ENCODE measurements around the gene TBX19. TPM values are rescaled to one million over a fixed set of nuclear protein-coding genes. Genes with fewer than 3 reads are reported as not detected.

Gene TBX19
- total RNA-seq, 3 donors from 2014 or later (not counting 1 experiment from before 2014, with no cell fraction given): 5.2 to 7.2 (median 5.3) TPM

- Histone ChIP-seq H3K27ac (ENCODE audit: low read length) (no peak overlapping the region), H3K4me3 (ENCODE audit: low read length) (no peak overlapping the region), H3K36me3 (ENCODE audit: control insufficient read depth, insufficient read depth, low read length) (peaks cover 7% of the 10 kb centered on the region), H3K27me3 (ENCODE audit: control insufficient read depth, insufficient read depth, low read length) (no peaks in the 10 kb centered on the region), H3K9me3 (ENCODE audit: control insufficient read depth, insufficient read depth, low read length) (peaks cover 2% of the 10 kb centered on the region), H3K4me1 (ENCODE audit: control insufficient read depth, insufficient read depth, low read length) (no peaks in the 10 kb centered on the region)
- Mint-ChIP-seq H3K27ac (no peak overlapping the region), H3K4me3 (no peak overlapping the region), H3K4me1 (peaks cover 2% of the 10 kb centered on the region in 2 donors), H3K27me3 (ENCODE audit: low read depth in 2 of 2) (no peaks in the 10 kb centered on the region), H3K9me3 (no peaks in the 10 kb centered on the region), H3K36me3 (no peaks in the 10 kb centered on the region)
- WGBS (ENCODE audit: insufficient coverage): 84% methylated on average over 6 of the region's 6 CpGs
- TF ChIP-seq, protein P1, sequence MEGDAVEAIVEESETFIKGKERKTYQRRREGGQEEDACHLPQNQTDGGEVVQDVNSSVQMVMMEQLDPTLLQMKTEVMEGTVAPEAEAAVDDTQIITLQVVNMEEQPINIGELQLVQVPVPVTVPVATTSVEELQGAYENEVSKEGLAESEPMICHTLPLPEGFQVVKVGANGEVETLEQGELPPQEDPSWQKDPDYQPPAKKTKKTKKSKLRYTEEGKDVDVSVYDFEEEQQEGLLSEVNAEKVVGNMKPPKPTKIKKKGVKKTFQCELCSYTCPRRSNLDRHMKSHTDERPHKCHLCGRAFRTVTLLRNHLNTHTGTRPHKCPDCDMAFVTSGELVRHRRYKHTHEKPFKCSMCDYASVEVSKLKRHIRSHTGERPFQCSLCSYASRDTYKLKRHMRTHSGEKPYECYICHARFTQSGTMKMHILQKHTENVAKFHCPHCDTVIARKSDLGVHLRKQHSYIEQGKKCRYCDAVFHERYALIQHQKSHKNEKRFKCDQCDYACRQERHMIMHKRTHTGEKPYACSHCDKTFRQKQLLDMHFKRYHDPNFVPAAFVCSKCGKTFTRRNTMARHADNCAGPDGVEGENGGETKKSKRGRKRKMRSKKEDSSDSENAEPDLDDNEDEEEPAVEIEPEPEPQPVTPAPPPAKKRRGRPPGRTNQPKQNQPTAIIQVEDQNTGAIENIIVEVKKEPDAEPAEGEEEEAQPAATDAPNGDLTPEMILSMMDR (IDR thresholded peaks at IDR 0.05): no peak
- intact Hi-C loops (cut with micrococcal nuclease): no loop called here
- ATAC-seq (no peak), DNase-seq (no peak)
Observed at GRCh38 chr1:168266644-168267186, 14.0 kb upstream of the TBX19 start.

DNA sequence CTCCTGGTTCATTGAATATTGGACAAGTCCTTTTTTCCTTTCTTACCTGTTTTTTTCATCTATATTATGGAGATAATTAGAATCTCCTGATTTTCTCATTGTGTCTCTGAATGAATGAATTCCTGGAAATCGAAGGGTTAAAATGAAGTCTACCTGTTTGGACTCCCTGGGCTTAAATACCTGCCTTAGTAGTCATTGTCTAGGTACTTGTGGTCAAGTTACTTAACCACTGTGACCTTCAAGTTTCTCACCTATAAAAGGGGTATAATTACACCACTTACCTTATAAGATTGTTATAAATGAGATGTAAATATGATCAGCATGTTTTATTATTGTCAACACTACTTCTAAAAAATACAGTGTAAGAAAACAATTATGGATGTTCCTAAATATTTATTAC, 9.0 kb upstream of the TBX19 start:
- no peaks in the 10 kb centered on the region for H3K36me3 Mint-ChIP-seq
- H3K4me1 Mint-ChIP-seq: peaks cover 13 to 16% of the 10 kb centered on the region in 2 donors
- no peaks in the 10 kb centered on the region for H3K27me3 ChIP-seq (ENCODE audit: control insufficient read depth, insufficient read depth, low read length)
- no peaks in the 10 kb centered on the region for H3K4me1 ChIP-seq (ENCODE audit: control insufficient read depth, insufficient read depth, low read length)
- H3K4me3 Mint-ChIP-seq: no peak overlapping the region
- ATAC-seq (no peak), DNase-seq (no peak)
- no peaks in the 10 kb centered on the region for H3K9me3 Mint-ChIP-seq
- H3K4me3 ChIP-seq (ENCODE audit: low read length): no peak overlapping the region
- H3K27me3 Mint-ChIP-seq (ENCODE audit: low read depth in 2 of 2): no peaks in the 10 kb centered on the region
- intact Hi-C loops (cut with micrococcal nuclease): no loop called here
- WGBS (ENCODE audit: insufficient coverage): 100% methylated on average over 1 of the region's 1 CpG
- no peaks in the 10 kb centered on the region for H3K9me3 ChIP-seq (ENCODE audit: control insufficient read depth, insufficient read depth, low read length)
- H3K36me3 ChIP-seq (ENCODE audit: control insufficient read depth, insufficient read depth, low read length): no peaks in the 10 kb centered on the region
- no peak overlapping the region for H3K27ac ChIP-seq (ENCODE audit: low read length)
- no peak overlapping the region for H3K27ac Mint-ChIP-seq
- TF ChIP-seq, protein P1 (IDR thresholded peaks at IDR 0.05): no peak

GRCh38 chr1:168273575-168273974, 7.1 kb upstream of the TBX19 start:
- DNase-seq (no peak), ATAC-seq (no peak)
- H3K36me3 Mint-ChIP-seq: no peaks in the 10 kb centered on the region
- Histone ChIP-seq H3K4me1 (ENCODE audit: control insufficient read depth, insufficient read depth, low read length) (no peaks in the 10 kb centered on the region), H3K4me3 (ENCODE audit: low read length) (no peak overlapping the region), H3K36me3 (ENCODE audit: control insufficient read depth, insufficient read depth, low read length) (no peaks in the 10 kb centered on the region), H3K27ac (ENCODE audit: low read length) (no peak overlapping the region), H3K27me3 (ENCODE audit: control insufficient read depth, insufficient read depth, low read length) (no peaks in the 10 kb centered on the region), H3K9me3 (ENCODE audit: control insufficient read depth, insufficient read depth, low read length) (no peaks in the 10 kb centered on the region)
- intact Hi-C loops (cut with micrococcal nuclease): no loop called here
- H3K4me3 Mint-ChIP-seq: no peak overlapping the region
- H3K4me1 Mint-ChIP-seq: peaks cover 13 to 16% of the 10 kb centered on the region in 2 donors
- H3K27ac Mint-ChIP-seq: no peak overlapping the region
- H3K27me3 Mint-ChIP-seq (ENCODE audit: low read depth in 2 of 2): no peaks in the 10 kb centered on the region
- 0% methylated on average over 1 of the region's 1 CpG for WGBS (ENCODE audit: insufficient coverage)
- no peaks in the 10 kb centered on the region for H3K9me3 Mint-ChIP-seq
- TF ChIP-seq, protein P1 (IDR thresholded peaks at IDR 0.05): no peak

DNA sequence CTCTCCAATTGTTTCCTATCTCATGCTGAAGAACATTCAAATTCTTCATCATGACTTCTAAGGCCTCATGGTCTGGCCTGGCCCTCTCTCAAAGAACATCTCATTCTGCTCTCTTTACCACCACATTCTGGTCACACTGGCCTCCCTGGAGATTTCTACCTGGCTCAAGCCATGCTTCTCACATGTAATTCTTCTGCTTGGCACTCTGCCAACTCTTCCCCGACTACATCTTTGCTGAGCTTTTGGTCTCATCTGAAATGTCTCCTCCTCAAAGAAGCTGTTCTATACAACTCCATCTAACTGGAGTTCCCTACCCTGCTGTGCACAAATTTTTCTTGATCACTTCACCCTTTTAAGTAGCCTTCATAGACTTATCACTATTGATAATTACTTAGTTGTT, 1.4 kb upstream of the TBX19 start:
- no peaks in the 10 kb centered on the region for H3K4me1 ChIP-seq (ENCODE audit: control insufficient read depth, insufficient read depth, low read length)
- no peak for DNase-seq
- no peaks in the 10 kb centered on the region for H3K36me3 ChIP-seq (ENCODE audit: control insufficient read depth, insufficient read depth, low read length)
- Mint-ChIP-seq H3K27me3 (ENCODE audit: low read depth in 2 of 2) (no peaks in the 10 kb centered on the region), H3K4me3 (no peak overlapping the region), H3K4me1 (peaks cover 2 to 7% of the 10 kb centered on the region in 2 donors), H3K27ac (no peak overlapping the region), H3K36me3 (no peaks in the 10 kb centered on the region), H3K9me3 (no peaks in the 10 kb centered on the region)
- H3K27me3 ChIP-seq (ENCODE audit: control insufficient read depth, insufficient read depth, low read length): no peaks in the 10 kb centered on the region
- no peak for ATAC-seq
- no peaks in the 10 kb centered on the region for H3K9me3 ChIP-seq (ENCODE audit: control insufficient read depth, insufficient read depth, low read length)
- intact Hi-C loops (cut with micrococcal nuclease): no loop called here
- H3K27ac ChIP-seq (ENCODE audit: low read length): no peak overlapping the region
- TF ChIP-seq, protein P1 (IDR thresholded peaks at IDR 0.05): no peak
- WGBS (ENCODE audit: insufficient coverage): 100% methylated on average over 1 of the region's 1 CpG
- no peak overlapping the region for H3K4me3 ChIP-seq (ENCODE audit: low read length)

Data from natural killer cell (primary cell).